ENCODE data around the gene MEX3A. TPM values are rescaled to one million over a fixed set of nuclear protein-coding genes. Genes with fewer than 3 reads are reported as not detected.
"Not testable (repeated sequence)": the region's sequence is repeated elsewhere in the genome, so short reads cannot be mapped to it uniquely, and the experiment has no call there.

Gene MEX3A
- total RNA-seq, 1 donor from 2014 or later: 10.5 TPM

DNA sequence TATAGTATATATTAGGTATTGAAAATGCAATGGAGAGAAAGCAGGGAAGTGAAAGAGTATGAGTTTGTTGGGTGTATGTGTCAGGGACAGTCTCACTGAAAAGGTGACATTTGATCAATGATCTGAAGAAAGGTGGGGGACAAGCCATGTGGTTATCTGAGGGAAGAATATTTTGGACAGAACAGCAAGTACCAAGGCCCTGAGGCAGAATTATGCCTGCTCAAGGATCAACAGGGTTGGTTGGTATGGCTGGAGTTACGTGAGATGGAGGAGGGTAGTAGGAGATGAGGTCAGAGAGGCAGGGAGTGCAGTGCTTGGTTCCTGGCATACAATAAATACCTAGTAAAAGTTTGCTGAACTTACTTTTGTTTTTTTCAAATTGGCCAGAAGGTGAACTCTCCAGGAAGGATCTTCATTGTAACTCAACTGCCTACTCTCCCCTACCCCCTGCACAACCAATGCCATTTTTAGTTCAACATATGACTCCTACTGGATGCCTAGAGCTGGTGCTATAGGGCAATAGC is 25.9 kb downstream of the MEX3A start:
- no peak for DNase-seq (ENCODE audit: extremely low read depth, low read depth, low spot score)

GRCh38 chr1:156055281-156056048 is 26.8 kb downstream of the MEX3A start:
- no peak for DNase-seq (ENCODE audit: extremely low read depth, low read depth, low spot score)

- DNase-seq (ENCODE audit: extremely low read depth, low read depth, low spot score): peak; percentile 71
These were observed 27.6 kb downstream of the MEX3A start, which contains the start of gene LAMTOR2 for GRCh38 chr1:156054500-156055280. TSS of gene LAMTOR2 (plus strand) at chr1:156054782. CDS start at chr1:156054890, 108 bp downstream.

DNA sequence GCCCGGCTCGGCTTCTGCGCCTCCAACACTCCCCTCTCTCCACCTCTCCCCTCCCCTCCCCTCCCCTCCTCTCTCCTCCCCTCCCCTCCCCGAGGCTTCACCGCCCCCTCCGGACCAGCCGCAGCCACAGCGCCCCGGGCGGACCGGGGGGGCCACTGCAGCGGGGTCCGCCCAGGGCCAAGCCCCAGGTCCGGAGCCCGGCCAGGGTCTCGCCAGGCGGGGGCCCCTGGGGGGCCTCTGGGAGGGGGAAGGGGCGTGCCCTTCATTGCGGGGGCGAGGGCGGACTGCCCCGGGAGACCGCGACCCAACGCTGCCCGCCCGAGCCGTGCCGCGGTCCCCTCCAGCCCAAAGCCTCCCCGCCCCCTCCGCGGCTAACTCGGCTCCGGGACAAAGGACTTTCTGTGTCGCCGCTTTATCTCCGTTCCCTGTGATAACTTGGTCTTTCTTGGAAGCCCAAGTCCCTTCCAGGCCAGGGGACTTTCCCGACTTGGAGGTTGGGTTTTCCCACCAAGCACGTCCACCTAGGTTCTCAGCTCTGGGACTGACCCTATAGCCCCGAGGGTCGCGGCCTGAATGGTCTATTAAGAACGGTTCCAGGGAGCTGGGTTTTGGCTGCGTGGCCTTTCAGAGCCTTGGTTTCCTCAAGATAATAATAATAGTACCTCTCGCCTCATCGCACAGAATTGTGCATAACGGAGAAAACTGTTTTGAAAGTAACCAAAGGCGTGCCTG is 28.3 kb downstream of the MEX3A start, which contains the start of gene UBQLN4:
Gene UBQLN4, minus strand, starts transcription at position 31 of the 732 bp plus-strand sequence. CDS start 97 bp downstream, outside the sequence.
- no peak for DNase-seq (ENCODE audit: extremely low read depth, low read depth, low spot score)

DNA sequence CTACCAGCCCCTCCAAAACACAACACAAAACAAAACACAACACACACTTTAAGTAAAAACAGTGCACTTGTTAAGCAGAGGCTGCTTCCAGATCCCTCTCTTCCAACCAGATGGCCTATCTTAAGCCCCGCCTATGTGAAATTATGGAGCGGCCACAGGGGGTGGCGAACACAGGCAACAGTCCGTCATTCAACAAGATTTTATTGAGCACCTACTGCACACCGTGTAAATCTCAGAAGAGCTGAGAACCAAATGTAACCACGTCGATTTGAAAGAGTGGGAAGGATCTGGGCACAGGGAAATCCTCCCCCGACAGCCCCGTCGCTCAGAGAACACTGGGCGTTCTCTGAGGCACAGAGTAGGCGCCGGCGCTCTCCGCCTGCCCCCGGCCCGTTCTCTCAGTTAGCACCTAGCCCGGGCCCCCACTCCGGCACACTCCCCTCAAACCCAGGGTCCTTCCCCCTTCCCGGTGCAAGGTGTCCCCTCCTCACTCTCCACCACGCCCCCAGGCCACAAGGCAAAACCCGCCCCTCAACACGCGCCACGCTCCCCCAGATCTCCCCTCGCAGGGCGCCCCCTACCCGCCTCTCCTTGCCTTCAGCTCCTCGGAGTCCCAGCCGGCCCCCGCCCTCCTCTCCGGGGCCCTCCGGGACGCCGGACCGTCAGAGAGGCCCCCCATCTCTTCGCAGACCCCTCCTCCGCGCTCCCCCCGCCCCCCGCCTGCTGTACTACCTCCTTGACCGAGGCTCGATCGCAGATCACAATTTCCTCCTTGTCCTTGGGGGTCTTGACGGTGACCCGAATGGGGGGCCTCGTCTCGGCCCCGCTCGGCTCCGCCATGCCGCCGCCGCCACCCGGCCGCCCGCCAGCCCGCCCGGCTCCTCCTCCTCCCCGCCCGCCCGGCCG is 29.1 kb downstream of the MEX3A start:
- DNase-seq (ENCODE audit: extremely low read depth, low read depth, low spot score): no peak

DNA sequence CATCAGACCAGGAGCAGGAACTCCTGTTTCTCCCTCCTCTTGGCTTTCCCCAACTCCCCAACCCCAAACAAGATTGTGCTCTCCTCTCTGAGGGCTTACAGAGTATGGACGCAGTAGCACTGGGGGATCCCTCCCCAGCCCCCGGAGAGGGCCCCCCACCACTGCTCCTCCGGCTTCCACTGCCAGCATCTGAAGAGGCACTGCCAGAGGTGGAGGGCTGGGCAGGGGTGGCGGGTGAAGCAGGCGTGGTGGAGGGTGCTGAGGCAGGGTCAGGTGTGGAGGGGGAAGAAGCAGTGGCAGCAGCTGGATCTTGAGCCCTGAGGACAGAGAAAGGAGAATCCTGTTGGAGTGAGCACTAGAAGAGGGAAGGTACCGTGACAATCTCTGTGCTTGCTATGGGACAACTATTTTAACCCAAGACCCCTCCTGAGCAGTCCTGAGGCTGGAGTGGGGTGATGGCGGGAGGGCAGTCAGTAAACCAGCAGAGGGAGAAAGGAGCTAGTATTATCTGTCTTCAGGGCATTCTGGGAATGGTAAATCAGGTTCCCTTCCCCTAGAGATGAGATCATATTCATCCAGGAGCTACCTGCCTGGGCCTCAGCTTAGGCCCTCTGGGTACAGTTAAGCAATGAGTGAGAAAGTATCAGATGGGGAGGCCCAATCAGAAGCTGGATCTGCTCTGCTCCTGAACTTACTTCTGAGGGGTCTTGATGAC is 31.1 kb downstream of the MEX3A start:
- no peak for DNase-seq (ENCODE audit: extremely low read depth, low read depth, low spot score)

DNA sequence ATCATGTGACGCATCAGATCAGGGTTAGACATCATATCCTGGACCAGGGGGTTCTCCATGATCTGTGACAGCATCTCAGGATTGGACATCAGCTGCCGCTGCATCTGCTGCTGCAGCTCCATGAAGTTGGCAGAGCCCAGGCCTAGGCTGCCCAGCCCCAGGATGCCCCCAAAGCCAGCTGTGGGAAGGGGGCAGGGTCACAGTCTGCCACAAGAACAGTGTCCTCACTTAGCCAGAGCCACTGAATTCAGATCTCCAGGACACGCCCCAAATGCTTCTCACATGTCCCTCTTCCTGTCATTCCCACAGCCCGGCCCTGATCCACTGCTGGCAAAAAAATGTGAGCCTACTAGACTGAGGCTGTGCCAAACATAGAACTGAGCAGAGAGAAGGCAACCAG is 31.9 kb downstream of the MEX3A start:
- no peak for DNase-seq (ENCODE audit: extremely low read depth, low read depth, low spot score)

- DNase-seq (ENCODE audit: extremely low read depth, low read depth, low spot score): no peak
These were observed 33.5 kb downstream of the MEX3A start for GRCh38 chr1:156048663-156049258.

- no peak for DNase-seq (ENCODE audit: extremely low read depth, low read depth, low spot score)
These were observed 37.2 kb downstream of the MEX3A start for GRCh38 chr1:156045076-156045475.

GRCh38 chr1:156042828-156043227 is 39.4 kb downstream of the MEX3A start:
- no peak for DNase-seq (ENCODE audit: extremely low read depth, low read depth, low spot score)

DNA sequence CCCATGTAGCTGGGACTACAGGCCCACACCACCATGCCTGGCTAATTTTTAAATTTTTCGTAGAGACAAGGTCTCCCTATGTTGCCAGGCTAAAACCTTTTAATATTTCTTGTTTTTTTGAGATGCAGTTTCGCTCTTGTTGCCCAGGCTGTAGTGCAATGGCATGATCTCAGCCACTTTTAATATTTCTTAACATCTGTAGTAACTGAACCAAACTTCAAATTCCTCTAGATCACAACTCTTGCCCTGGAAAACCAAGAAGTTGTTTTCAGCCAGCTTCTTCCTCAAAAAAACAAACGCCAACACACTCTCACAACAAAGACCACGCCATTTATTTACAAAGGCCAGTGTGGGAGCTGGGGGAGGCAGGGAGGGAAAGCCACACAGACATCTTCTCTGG is 47.3 kb downstream of the MEX3A start:
- DNase-seq (ENCODE audit: extremely low read depth, low read depth, low spot score): not testable (repeated sequence)

DNA sequence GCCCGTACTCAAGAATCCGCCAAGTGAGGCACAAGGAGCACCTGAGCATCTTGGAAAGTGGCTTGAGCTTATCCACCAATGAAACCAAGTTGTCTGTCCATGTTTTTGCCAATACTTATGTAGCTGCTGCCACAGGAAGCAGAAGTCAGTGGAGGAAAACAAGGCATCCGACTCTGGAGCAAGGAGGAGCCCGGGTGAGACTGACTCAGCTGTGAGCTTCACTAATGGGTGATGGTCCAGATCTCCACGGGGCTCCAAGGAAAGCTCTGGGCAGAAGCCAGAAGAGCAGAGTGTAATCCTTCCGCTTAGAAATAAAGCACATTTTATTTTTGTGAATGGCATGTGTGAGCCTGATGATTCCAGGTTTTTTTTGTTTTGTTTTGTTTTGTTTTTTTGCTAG is 49.3 kb downstream of the MEX3A start:
- no peak for DNase-seq (ENCODE audit: extremely low read depth, low read depth, low spot score)

GRCh38 chr1:156026588-156026987 is 55.7 kb downstream of the MEX3A start:
- DNase-seq (ENCODE audit: extremely low read depth, low read depth, low spot score): no peak

DNA sequence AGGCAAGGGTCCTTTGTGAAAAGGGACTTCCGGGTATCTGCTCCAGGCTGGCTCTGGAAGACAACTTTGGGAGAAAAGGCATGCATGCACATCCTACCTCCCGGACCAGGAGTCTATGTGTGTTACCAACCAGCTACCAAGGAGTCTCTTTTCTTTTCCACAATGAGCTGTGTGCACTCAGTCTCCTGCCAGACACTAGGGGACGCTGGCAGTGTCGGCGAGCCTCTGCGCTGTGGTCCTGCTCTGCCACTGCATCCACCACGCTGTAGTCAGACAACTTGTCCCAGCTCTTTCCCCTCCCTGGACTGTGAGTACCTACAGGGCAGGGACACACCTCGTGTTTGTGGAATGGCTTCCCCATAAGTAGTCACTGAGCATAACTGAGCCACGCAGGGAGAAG is 56.4 kb downstream of the MEX3A start:
- no peak for DNase-seq (ENCODE audit: extremely low read depth, low read depth, low spot score)

DNA sequence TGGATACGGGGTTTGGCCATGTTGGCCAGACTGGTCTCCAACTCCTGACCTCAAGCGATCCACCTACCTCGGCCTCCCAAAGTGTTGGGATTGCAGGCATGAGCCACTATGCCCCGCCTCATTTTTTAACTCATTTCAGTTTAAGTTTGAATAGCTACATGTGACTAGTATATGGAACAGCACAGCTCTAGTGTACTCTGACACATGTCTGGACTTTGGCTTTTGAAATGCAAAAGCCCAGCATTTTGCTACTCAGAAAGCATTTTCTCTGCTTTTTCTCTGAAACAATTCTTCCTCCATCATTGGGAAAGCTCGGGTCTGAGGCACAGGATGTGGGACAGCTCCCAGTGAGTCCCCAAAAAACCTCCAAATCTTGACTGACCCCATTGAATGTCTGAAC is 57.5 kb downstream of the MEX3A start:
- DNase-seq (ENCODE audit: extremely low read depth, low read depth, low spot score): no peak
